GM12878 (cell line): ENCODE results near the gene RFFL. TPM values are rescaled to one million over a fixed set of nuclear protein-coding genes. Genes with fewer than 3 reads are reported as not detected.

Experiments used
- BMI1 ChIP-seq: fragments of 450-650 bp; IDR thresholded peaks from 2 replicates; pipeline ENCODE4 v1.6.1; 2016; ENCODE audit warnings: mild to moderate bottlenecking, moderate library complexity, borderline replicate concordance
- CHD4 ChIP-seq: fragments of 200-600 bp; sonication (generic); IDR thresholded peaks from 2 replicates; pipeline ENCODE4 v1.6.1; 2016; ENCODE audit warnings: mild to moderate bottlenecking
- DPF2 ChIP-seq: fragments of 450-650 bp; IDR thresholded peaks from 2 replicates; pipeline ENCODE4 v1.6.1; 2017; ENCODE audit warnings: mild to moderate bottlenecking
- IKZF2 ChIP-seq, 2 experiments: fragments of 450-650 bp; IDR thresholded peaks; 2 replicates each; pipeline ENCODE4 v1.6.1; 2017; ENCODE audit warnings: mild to moderate bottlenecking in 2 of 2, moderate library complexity in 2 of 2
- MTA2 ChIP-seq: fragments of 450-650 bp; IDR thresholded peaks from 2 replicates; pipeline ENCODE4 v1.6.1; 2016; ENCODE audit warnings: low read depth, mild to moderate bottlenecking, moderate library complexity
- NBN ChIP-seq: fragments of 450-650 bp; IDR thresholded peaks from 2 replicates; pipeline ENCODE4 v1.6.1; 2016
- NFYB ChIP-seq: IDR thresholded peaks from 2 replicates; pipeline ENCODE4 v1.6.1; 2011; ENCODE audit warnings: low read depth, mild to moderate bottlenecking, low read length, improper control_type of control experiment, moderate library complexity; ENCODE audit not compliant: insufficient read depth
- RBBP5 ChIP-seq: fragments of 200-600 bp; sonication (generic); conservative IDR thresholded peaks from 2 replicates; pipeline ENCODE4 v1.6.1; 2016
- SIN3A ChIP-seq: IDR thresholded peaks from 2 replicates; pipeline ENCODE4 v1.6.1; 2012; ENCODE audit warnings: low read depth, low read length, improper control_type of control experiment
- ZNF592 ChIP-seq: fragments of 450-650 bp; IDR thresholded peaks from 2 replicates; pipeline ENCODE4 v1.6.1; 2017; ENCODE audit warnings: mild to moderate bottlenecking, moderate library complexity
- ZNF622 ChIP-seq: fragments of 450-650 bp; IDR thresholded peaks from 2 replicates; pipeline ENCODE4 v1.6.1; 2017; ENCODE audit warnings: mild to moderate bottlenecking, inconsistent platforms
- polyA plus RNA-seq, 11 experiments: library from polyadenylated mRNA; depleted of rRNA in 4 of 11; unstranded in 6 of 11; stranded (reverse) in 5 of 11; fragments of >200 nt; fragmentation: Nextera tagmentation in 4 of 11; fragmentation: Illumina TruSeq in 1 of 11; extraction: Ambion mirVana in 4 of 11; extraction: Trizol in 1 of 11; gene quantifications; 1 replicate in 1 of 11; 2 replicates in 10 of 11; pipeline versions ENCODE4 v1.2.1 to v1.2.3, GENCODE V29; 2011 to 2016; ENCODE audit warnings: inconsistent platforms in 2 of 11, missing spikeins in 2 of 11, low read depth in 1 of 11
- total RNA-seq, 4 experiments: library from RNA; depleted of rRNA in 3 of 4; stranded (reverse); fragments of >200 nt in 3 of 4; fragmentation: Illumina TruSeq in 1 of 4; extraction: Trizol in 1 of 4; gene quantifications; 2 replicates each; pipeline versions ENCODE4 v1.2.1 to v1.2.3, GENCODE V29; 2013 to 2021
- TF ChIP-seq, protein P1 (sequence below): IDR thresholded peaks from 2 replicates; pipeline ENCODE4 v1.6.1; 2012; ENCODE audit warnings: mild to moderate bottlenecking, low read depth, low read length
- TF ChIP-seq, protein P2 (sequence below): fragments of 450-650 bp; IDR thresholded peaks from 2 replicates; pipeline ENCODE4 v1.6.1; 2016; ENCODE audit warnings: mild to moderate bottlenecking, moderate library complexity, borderline replicate concordance
- TF ChIP-seq, protein P3 (sequence below): fragments of 450-650 bp; IDR thresholded peaks from 2 replicates; pipeline ENCODE4 v1.6.1; 2016; ENCODE audit warnings: mild to moderate bottlenecking
- TF ChIP-seq, protein P4 (sequence below): fragments of 450-650 bp; IDR thresholded peaks from 2 replicates; pipeline ENCODE4 v1.6.1; 2017; ENCODE audit warnings: mild to moderate bottlenecking

RFFL gene
- total and polyA plus RNA-seq, 10 of the 15 experiments (the other 5 are each of a cell fraction or from before 2014, with no cell fraction given), result 4.7 to 56.1 (median 26.9) TPM

DNA sequence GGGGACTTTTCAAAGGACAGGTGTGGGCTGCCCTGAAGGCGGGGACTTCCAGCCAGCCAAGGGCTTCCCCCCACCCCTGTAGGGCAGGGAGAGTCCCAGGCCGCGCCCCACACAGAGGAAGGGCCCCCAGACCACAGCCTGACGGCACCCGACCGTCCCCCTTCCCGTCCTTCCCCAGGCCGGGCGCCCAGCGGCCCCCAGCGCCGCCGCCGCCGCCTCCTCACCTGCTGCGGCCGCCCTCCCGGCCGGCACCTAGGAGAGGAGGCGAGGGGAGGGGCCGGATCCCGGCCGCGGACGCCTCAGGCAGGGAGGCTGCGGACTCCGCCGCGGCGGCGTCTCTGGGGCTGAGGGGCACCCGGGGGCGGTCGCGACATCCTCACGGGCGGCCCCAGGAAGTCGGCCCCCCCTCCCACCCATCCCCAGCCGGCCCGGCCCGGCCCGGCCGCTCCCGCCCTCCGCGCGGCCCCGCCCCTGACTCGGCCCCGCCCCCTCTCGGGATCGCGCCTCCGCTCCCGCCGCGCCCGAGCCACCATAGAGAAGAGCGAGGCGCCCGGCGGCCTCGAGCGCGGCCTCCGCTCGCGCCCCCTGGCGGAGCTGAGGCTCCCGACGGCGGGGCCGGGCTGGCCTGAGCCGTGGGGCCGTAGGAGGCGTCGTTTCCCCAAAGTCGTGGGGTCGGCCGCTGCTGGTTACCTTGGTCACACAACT, 25.5 kb upstream of the RFFL start (continued):
- TF ChIP-seq, protein P1, sequence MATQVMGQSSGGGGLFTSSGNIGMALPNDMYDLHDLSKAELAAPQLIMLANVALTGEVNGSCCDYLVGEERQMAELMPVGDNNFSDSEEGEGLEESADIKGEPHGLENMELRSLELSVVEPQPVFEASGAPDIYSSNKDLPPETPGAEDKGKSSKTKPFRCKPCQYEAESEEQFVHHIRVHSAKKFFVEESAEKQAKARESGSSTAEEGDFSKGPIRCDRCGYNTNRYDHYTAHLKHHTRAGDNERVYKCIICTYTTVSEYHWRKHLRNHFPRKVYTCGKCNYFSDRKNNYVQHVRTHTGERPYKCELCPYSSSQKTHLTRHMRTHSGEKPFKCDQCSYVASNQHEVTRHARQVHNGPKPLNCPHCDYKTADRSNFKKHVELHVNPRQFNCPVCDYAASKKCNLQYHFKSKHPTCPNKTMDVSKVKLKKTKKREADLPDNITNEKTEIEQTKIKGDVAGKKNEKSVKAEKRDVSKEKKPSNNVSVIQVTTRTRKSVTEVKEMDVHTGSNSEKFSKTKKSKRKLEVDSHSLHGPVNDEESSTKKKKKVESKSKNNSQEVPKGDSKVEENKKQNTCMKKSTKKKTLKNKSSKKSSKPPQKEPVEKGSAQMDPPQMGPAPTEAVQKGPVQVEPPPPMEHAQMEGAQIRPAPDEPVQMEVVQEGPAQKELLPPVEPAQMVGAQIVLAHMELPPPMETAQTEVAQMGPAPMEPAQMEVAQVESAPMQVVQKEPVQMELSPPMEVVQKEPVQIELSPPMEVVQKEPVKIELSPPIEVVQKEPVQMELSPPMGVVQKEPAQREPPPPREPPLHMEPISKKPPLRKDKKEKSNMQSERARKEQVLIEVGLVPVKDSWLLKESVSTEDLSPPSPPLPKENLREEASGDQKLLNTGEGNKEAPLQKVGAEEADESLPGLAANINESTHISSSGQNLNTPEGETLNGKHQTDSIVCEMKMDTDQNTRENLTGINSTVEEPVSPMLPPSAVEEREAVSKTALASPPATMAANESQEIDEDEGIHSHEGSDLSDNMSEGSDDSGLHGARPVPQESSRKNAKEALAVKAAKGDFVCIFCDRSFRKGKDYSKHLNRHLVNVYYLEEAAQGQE, result no peak
- TF ChIP-seq RBBP5 (no peak), DPF2 (peak; percentile 91), ZNF622 (no peak), NFYB (no peak), BMI1 (no peak), ZNF592 (peak; percentile 57; the same call in 1 of the 2 replicates), IKZF2 (IDR thresholded peaks at IDR 0.05) (no peak), SIN3A (peak; percentile 71; the same call in 1 of the 2 replicates), CHD4 (no peak), NBN (no peak), MTA2 (no peak)
- TF ChIP-seq, protein P2, sequence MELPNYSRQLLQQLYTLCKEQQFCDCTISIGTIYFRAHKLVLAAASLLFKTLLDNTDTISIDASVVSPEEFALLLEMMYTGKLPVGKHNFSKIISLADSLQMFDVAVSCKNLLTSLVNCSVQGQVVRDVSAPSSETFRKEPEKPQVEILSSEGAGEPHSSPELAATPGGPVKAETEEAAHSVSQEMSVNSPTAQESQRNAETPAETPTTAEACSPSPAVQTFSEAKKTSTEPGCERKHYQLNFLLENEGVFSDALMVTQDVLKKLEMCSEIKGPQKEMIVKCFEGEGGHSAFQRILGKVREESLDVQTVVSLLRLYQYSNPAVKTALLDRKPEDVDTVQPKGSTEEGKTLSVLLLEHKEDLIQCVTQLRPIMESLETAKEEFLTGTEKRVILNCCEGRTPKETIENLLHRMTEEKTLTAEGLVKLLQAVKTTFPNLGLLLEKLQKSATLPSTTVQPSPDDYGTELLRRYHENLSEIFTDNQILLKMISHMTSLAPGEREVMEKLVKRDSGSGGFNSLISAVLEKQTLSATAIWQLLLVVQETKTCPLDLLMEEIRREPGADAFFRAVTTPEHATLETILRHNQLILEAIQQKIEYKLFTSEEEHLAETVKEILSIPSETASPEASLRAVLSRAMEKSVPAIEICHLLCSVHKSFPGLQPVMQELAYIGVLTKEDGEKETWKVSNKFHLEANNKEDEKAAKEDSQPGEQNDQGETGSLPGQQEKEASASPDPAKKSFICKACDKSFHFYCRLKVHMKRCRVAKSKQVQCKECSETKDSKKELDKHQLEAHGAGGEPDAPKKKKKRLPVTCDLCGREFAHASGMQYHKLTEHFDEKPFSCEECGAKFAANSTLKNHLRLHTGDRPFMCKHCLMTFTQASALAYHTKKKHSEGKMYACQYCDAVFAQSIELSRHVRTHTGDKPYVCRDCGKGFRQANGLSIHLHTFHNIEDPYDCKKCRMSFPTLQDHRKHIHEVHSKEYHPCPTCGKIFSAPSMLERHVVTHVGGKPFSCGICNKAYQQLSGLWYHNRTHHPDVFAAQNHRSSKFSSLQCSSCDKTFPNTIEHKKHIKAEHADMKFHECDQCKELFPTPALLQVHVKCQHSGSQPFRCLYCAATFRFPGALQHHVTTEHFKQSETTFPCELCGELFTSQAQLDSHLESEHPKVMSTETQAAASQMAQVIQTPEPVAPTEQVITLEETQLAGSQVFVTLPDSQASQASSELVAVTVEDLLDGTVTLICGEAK, result no peak
- TF ChIP-seq, protein P3, sequence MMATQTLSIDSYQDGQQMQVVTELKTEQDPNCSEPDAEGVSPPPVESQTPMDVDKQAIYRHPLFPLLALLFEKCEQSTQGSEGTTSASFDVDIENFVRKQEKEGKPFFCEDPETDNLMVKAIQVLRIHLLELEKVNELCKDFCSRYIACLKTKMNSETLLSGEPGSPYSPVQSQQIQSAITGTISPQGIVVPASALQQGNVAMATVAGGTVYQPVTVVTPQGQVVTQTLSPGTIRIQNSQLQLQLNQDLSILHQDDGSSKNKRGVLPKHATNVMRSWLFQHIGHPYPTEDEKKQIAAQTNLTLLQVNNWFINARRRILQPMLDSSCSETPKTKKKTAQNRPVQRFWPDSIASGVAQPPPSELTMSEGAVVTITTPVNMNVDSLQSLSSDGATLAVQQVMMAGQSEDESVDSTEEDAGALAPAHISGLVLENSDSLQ, result no peak
- TF ChIP-seq, protein P4, sequence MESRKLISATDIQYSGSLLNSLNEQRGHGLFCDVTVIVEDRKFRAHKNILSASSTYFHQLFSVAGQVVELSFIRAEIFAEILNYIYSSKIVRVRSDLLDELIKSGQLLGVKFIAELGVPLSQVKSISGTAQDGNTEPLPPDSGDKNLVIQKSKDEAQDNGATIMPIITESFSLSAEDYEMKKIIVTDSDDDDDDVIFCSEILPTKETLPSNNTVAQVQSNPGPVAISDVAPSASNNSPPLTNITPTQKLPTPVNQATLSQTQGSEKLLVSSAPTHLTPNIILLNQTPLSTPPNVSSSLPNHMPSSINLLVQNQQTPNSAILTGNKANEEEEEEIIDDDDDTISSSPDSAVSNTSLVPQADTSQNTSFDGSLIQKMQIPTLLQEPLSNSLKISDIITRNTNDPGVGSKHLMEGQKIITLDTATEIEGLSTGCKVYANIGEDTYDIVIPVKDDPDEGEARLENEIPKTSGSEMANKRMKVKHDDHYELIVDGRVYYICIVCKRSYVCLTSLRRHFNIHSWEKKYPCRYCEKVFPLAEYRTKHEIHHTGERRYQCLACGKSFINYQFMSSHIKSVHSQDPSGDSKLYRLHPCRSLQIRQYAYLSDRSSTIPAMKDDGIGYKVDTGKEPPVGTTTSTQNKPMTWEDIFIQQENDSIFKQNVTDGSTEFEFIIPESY, result no peak
